Neural cell (in vitro differentiated cells): ENCODE data around the gene ACAP3.

Experiments
- CTCF ChIP-seq: fragments of 450-650 bp; IDR thresholded peaks from 2 replicates; pipeline ENCODE4 v1.5.1; 2014; ENCODE audit warnings: antibody characterized with exemption, mild to moderate bottlenecking, moderate library complexity; ENCODE audit not compliant: poor library complexity, severe bottlenecking
- EP300 ChIP-seq: fragments of 450-650 bp; conservative IDR thresholded peaks from 2 replicates; pipeline ENCODE4 v1.6.1; 2014; ENCODE audit warnings: antibody characterized with exemption, mild to moderate bottlenecking, moderate library complexity; ENCODE audit not compliant: poor library complexity, severe bottlenecking
- POLR2AphosphoS5 ChIP-seq: IDR thresholded peaks from 2 replicates; pipeline ENCODE4 v1.6.1; 2012
- RAD21 ChIP-seq: fragments of 450-650 bp; conservative IDR thresholded peaks from 2 replicates; pipeline ENCODE4 v1.6.1; 2014; ENCODE audit warnings: antibody characterized with exemption, mild to moderate bottlenecking, moderate library complexity
- SMC3 ChIP-seq: fragments of 450-650 bp; conservative IDR thresholded peaks from 2 replicates; pipeline ENCODE4 v1.6.1; 2014; ENCODE audit warnings: antibody characterized with exemption, mild to moderate bottlenecking, moderate library complexity; ENCODE audit not compliant: poor library complexity
- TAF1 ChIP-seq: IDR thresholded peaks from 2 replicates; pipeline ENCODE4 v1.6.1; 2012; ENCODE audit warnings: low read depth

GRCh38 chr1:1319646-1319941 is 11.9 kb upstream of the ACAP3 start:
- TF ChIP-seq CTCF: no peak
- TF ChIP-seq TAF1: no peak
- TF ChIP-seq POLR2AphosphoS5: no peak
- TF ChIP-seq SMC3: no peak
- no peak for TF ChIP-seq EP300
- no peak for TF ChIP-seq RAD21
